ENCODE results near the gene A4GNT.
"Not testable (repeated sequence)": the region's sequence is repeated elsewhere in the genome, so short reads cannot be mapped to it uniquely, and the experiment has no call there.

Gene A4GNT

GRCh38 chr3:138132239-138132638 is at the start of gene A4GNT:
A4GNT (minus strand) TSS chr3:138132390; CDS start chr3:138131256, 1,134 bp downstream.
- DNase-seq = no peak

GRCh38 chr3:138180375-138181029 is 48.3 kb upstream of the A4GNT start:
- DNase-seq = peak; percentile 22

- peak; percentile 72 for DNase-seq
Measured at GRCh38 chr3:138174421-138175131, 42.4 kb upstream of the A4GNT start, which contains the start of gene DBR1. DBR1 (minus strand) TSS chr3:138174921; CDS start chr3:138174795, 126 bp downstream.

GRCh38 chr3:138173769-138174420 is 41.7 kb upstream of the A4GNT start:
- no peak for DNase-seq

- DNase-seq = no peak
Measured at GRCh38 chr3:138172625-138173024, 40.4 kb upstream of the A4GNT start.

- DNase-seq = no peak
Measured at GRCh38 chr3:138165061-138165460, 32.9 kb upstream of the A4GNT start.

- no peak for DNase-seq
Measured at GRCh38 chr3:138157743-138158142, 25.6 kb upstream of the A4GNT start.

- DNase-seq = no peak
Measured at GRCh38 chr3:138154534-138154933, 22.3 kb upstream of the A4GNT start.

GRCh38 chr3:138148503-138148902 is 16.3 kb upstream of the A4GNT start:
- DNase-seq = no peak

- not testable (repeated sequence) for DNase-seq
Measured at GRCh38 chr3:138142181-138142580, 10.0 kb upstream of the A4GNT start.

GRCh38 chr3:138140940-138141339 is 8.8 kb upstream of the A4GNT start:
- DNase-seq = no peak

GRCh38 chr3:138139691-138140090 is 7.5 kb upstream of the A4GNT start:
- no peak for DNase-seq

- DNase-seq = no peak
Measured at GRCh38 chr3:138137861-138138260, 5.7 kb upstream of the A4GNT start.

GRCh38 chr3:138136201-138136600 is 4.0 kb upstream of the A4GNT start:
- no peak for DNase-seq

- no peak for DNase-seq
Measured at GRCh38 chr3:138135833-138136194, 3.6 kb upstream of the A4GNT start.

- no peak for DNase-seq
Measured at GRCh38 chr3:138135146-138135832, 3.1 kb upstream of the A4GNT start.

- DNase-seq = no peak
Measured at GRCh38 chr3:138127636-138128365, 4.4 kb downstream of the A4GNT start.

GRCh38 chr3:138125548-138126221 is 6.5 kb downstream of the A4GNT start:
- peak; percentile 37 for DNase-seq

- DNase-seq = peak; percentile 12
Measured at GRCh38 chr3:138124706-138125355, 7.4 kb downstream of the A4GNT start.

GRCh38 chr3:138124188-138124587 is 8.0 kb downstream of the A4GNT start:
- DNase-seq = no peak

GRCh38 chr3:138119423-138119766 is 12.8 kb downstream of the A4GNT start:
- no peak for DNase-seq

Measured in NCI-H226 (cell line).